Measurements from ENCODE around the gene ZC3HAV1. TPM values are rescaled to one million over a fixed set of nuclear protein-coding genes. Genes with fewer than 3 reads are reported as not detected.
"Not testable (repeated sequence)": the region's sequence is repeated elsewhere in the genome, so short reads cannot be mapped to it uniquely, and the experiment has no call there.

Gene ZC3HAV1
- polyA plus RNA-seq (2013, experiment 1 of 2; ENCODE audit: insufficient read length), result 16.7 TPM
- polyA plus RNA-seq (2013, experiment 2 of 2; ENCODE audit: insufficient read length), result 15.2 TPM

DNA sequence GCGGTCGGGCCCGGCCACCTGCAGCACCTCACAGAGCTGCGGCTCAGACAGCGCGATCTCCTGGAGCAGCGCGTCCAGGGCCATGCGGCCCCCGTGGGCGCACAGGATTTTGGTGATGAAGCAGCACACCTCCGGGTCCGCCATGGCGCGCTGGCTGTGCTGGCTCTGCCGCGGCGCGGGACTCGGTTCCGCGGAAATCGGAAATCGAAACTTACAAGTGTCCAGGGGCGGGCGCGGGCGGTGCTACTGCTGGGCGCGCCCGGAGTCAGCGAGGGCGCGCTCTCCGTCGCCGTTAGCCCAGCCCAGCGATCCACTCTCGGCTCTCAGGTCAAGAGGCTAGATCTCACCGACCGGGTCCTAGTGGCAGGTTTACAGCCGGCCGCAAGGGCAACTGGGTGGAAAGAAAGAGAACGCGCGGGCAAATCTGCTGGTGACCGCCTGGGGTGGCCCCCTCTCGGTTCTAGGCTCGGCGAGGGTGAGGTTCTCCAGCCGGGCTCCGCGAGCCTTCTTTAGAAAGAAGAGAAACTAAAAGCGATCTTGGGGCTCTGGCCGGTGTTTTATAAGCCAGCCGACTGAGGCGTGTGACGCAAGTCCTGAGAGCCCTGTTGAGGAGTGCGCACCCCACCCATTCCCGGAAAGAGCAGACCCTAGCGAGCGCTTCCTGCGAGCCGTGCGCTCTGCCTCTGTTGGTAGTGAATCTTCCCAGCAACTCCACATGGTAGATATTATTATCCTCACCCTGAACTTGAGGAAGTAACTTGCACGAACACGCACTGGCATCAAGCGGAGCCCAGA is at the start of gene ZC3HAV1:
TSS of gene ZC3HAV1 (minus strand) at position 533 of the 795 bp plus-strand sequence. CDS start at position 144, 389 bp downstream.
- DNase-seq, result peak; percentile 85

GRCh38 chr7:139153832-139154231 is 44.3 kb upstream of the ZC3HAV1 start:
- DNase-seq, result peak; percentile 54

GRCh38 chr7:139152149-139152548 is 42.6 kb upstream of the ZC3HAV1 start:
- no peak for DNase-seq

DNA sequence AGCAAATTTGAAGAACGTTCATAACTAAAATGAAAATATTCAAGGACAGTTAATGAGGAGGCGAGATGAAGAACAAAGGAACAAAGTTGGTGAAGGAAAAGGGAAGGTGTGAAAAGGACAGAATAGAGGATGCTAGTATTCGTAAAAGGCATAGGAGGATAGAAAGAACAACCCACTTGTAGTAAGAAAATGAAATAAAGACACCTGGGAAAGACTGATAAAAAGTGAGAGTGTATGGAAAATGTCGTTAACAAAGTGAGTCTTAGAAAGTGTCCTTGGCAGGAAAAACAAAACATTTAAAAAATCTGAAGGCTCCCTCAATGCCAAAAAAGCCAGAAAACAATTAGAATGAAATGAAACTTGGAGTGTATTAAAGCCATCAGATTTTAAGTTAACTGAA is 29.6 kb upstream of the ZC3HAV1 start:
- DNase-seq, result no peak

DNA sequence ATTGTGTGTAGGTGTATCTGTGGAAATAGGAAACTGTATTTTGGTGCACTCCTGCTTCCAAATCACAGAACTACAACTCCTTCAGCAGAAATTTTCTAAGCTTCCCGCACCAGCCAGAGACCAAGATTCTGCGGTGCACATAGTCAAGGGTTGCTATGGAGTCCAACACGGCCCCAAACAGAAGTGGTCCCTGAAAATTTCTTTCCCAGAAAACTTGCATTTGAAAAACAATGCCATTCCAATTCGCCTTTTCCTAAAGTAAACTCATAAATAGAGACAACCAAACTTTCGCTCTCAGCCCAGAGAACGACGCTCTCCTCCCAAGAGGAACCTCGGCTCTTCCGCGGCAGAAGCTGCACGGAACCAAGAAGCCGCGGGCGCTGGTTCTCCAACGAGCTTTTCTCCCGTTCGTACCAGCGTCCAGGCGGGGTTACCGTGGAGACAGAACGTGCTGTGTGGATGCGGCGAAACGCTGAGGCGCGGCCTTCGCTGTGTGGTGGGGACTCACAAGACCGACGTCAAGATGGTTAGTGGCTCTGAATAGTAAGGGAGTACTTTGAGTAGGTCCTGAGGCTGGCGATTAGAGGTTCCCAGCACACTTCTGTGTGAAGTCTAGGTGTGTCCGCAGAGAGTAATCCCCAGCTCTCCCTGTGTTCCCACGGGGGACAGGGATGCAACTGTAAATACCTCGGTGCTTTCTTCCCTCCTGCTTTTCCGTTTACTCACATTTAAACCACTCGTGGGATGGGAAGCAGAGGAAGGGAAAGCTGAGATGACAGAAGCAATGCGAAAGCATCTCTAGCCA is 24.0 kb upstream of the ZC3HAV1 start:
- peak; percentile 86 for DNase-seq

- no peak for DNase-seq
These were observed 23.4 kb upstream of the ZC3HAV1 start for GRCh38 chr7:139132887-139133286.

GRCh38 chr7:139131601-139132041 is 22.1 kb upstream of the ZC3HAV1 start:
- DNase-seq, result no peak

DNA sequence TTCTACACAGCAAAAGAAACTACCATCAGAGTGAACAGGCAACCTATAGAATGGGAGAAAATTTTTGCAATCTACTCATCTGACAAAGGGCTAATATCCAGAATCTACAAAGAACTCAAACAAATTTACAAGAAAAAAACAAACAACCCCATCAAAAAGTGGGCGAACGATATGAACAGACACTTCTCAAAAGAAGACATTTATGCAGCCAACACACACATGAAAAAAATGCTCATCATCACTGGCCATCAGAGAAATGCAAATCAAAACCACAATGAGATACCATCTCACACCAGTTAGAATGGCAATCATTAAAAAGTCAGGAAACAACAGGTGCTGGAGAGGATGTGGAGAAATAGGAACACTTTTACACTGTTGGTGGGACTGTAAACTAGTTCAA is 20.3 kb upstream of the ZC3HAV1 start:
- DNase-seq, result not testable (repeated sequence)

DNA sequence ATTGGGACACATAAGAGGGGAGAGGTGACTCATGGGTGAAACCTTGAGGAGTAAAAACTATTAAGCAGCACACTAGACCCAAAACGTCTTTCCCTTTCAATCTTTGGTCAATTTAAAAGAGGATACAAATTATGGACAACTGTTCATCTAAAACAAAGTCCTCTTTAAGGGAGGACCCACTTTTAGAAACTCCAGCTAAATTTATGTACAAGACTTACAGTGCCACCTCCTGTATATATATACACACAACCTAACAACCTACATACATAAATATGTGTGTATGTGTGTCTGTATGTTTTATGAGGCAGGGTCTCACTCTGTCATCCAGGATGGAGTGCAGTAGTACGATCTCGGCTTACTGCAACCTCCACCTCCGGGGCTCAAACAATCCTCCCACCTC is 18.1 kb upstream of the ZC3HAV1 start:
- no peak for DNase-seq

GRCh38 chr7:139125657-139126056 is 16.1 kb upstream of the ZC3HAV1 start:
- DNase-seq, result no peak

GRCh38 chr7:139124995-139125394 is 15.5 kb upstream of the ZC3HAV1 start:
- DNase-seq, result not testable (repeated sequence)

- DNase-seq, result no peak
These were observed 14.8 kb upstream of the ZC3HAV1 start for GRCh38 chr7:139124084-139124914.

- DNase-seq, result no peak
These were observed 9.9 kb upstream of the ZC3HAV1 start for GRCh38 chr7:139119486-139119849.

DNA sequence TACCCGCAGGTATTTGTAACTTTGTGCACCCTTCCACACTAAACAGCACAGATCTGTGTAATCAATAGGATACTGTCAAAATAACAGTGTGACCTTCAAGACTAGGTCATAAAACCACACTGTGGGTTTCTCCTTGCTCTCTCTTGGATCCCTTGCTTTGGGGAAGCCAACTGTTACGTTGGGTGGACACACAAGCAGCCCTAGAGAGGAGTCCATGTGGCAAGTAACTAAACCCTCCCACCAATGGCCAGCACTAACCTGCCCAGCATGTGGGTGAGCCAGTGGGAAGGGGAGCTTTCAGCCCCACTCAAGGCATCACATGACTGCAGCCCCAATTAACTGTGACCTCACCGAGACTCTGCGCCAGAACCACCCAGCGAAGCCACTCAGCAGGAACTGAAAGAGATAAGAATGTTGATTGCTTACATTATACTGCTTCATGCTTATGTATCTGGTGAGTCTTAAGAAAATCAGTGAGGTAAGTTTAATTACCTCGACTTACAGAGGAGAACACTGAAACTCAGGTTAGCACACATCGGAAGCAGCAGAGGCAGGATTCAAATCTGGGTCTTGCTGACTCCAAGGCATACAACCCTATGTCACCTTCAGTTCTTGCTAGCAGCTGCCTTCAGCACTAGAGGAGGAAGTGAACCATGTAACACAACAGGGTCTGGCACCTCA is 9.4 kb upstream of the ZC3HAV1 start:
- DNase-seq, result no peak

DNA sequence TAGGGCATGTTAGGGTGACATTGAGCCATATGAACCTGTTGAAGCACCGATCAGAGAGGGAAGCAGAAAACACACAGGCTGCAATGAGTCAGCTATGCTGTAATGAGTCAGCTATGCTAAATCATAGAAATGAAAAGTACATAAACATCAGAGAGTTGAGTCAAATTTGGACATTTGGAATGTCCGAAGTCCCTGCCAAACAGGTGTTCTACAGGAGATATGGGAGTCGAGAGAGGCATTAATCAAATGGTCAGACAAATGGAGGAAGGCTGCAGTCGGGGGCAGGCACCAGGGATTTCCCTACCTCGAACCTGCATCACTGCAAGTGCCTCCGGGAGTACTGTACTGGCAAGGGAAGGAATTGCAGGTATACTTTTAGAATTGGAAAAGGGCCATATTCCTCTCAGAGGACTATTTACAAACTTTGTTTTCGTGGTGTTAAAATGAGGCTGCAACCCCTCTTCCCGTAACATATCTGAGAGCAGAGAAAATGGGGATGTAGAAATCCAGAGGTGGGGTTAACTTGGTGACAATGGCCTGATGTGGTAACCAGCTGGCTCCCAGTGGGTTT is 8.8 kb upstream of the ZC3HAV1 start:
- DNase-seq, result peak; percentile 37

DNA sequence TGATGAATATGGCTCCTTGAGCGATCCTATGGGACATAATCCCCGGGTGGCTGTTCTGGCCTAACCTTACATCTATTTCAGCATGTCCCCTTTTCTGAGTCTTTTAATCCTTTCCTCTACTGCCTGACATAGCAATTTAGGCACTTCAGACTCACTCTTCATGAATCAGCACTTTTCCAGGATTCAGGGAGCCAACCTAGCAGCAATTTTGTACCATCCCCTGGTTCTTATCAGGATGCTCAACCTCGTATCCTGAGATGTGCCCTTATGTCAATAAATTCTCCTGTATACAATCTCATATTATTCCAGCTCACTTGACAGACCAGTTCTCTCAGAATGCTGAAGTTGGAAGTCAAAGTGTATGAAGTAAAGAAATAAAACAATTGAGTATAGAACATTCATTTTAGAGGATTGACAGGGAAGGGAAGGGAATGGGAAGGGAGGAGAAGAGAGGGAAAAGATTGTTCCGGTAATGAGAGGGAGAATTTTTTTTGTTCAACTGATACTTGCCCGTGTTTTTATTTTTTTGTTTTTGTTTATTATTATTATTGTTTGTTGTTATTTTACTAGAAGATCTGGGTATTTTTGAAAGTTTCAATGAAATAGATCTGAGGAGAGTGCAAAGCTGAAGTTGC is 8.2 kb upstream of the ZC3HAV1 start:
- DNase-seq, result no peak

- DNase-seq, result no peak
These were observed 7.5 kb upstream of the ZC3HAV1 start for GRCh38 chr7:139116999-139117398.

DNA sequence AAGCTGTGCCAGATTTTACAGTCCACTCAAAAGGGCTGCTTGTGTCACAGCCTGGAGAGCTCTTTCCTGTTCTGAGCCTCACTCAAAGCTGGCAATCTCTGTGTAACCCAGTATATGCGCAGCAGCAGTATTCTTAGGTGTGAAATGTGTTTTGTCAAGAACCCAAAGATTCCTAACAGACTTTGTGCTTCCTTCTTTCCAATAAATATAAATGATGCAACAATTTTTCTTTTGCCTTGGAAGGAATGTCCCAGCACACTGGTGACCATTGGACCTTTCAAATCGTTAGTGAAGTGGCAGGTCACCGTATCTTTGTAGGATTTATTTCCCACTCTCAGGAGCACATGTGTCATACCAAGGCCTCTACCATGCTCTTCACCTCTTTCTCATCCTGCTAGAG is 5.6 kb upstream of the ZC3HAV1 start:
- DNase-seq, result no peak

DNA sequence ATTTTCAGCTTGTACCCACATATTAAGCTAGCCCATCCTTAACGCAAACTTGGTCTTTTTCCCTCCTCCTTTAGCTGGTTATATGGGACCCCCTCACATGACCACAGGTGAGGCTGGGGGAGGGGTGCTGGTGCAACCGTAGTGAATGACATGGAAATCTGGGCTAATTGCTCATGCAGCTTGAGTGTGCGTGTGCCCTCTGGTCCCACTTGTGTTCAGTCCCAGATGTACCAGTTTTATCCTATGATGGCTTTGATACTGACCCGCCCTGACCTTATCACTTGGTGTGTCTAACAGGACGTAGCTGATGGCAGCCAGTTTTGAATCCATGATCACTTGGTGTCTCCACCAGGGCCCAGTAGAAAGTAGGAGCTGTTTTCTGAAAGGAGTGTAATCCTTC is 5.1 kb upstream of the ZC3HAV1 start:
- DNase-seq, result no peak

GRCh38 chr7:139114018-139114417 is 4.5 kb upstream of the ZC3HAV1 start:
- no peak for DNase-seq

GRCh38 chr7:139112741-139113250 is 3.3 kb upstream of the ZC3HAV1 start:
- no peak for DNase-seq

All from fibroblast of skin of abdomen (primary cell).